Activated T-cell treated with anti-CD3 and anti-CD28 coated beads for 1 hour (primary cell): ENCODE data around the gene RCN1.
"Not testable (repeated sequence)": the region's sequence is repeated elsewhere in the genome, so short reads cannot be mapped to it uniquely, and the experiment has no call there.

Source experiments
- DNase-seq: peaks from one replicate; pipeline ENCODE4 v3.0.0-alpha.2; 2020; ENCODE audit warnings: low read depth

RCN1 gene

GRCh38 chr11:32113200-32113919 is 22.5 kb downstream of the RCN1 start:
- no peak for DNase-seq

- no peak for DNase-seq
Measured at GRCh38 chr11:32113920-32114203, 23.0 kb downstream of the RCN1 start.

- no peak for DNase-seq
Measured at GRCh38 chr11:32115446-32115845, 24.6 kb downstream of the RCN1 start.

GRCh38 chr11:32116668-32117067 is 25.8 kb downstream of the RCN1 start:
- no peak for DNase-seq

- DNase-seq = no peak
Measured at GRCh38 chr11:32118025-32118974, 27.4 kb downstream of the RCN1 start.

- DNase-seq = not testable (repeated sequence)
Measured at GRCh38 chr11:32119139-32119538, 28.3 kb downstream of the RCN1 start.

GRCh38 chr11:32121012-32121411 is 30.1 kb downstream of the RCN1 start:
- DNase-seq = no peak

- no peak for DNase-seq
Measured at GRCh38 chr11:32122200-32122599, 31.3 kb downstream of the RCN1 start.

GRCh38 chr11:32131321-32131720 is 40.4 kb downstream of the RCN1 start:
- DNase-seq = no peak

- DNase-seq = no peak
Measured at GRCh38 chr11:32136657-32137056, 45.8 kb downstream of the RCN1 start.

- DNase-seq = no peak
Measured at GRCh38 chr11:32137263-32137662, 46.4 kb downstream of the RCN1 start.

GRCh38 chr11:32137869-32138268 is 47.0 kb downstream of the RCN1 start:
- DNase-seq = no peak

GRCh38 chr11:32138902-32139301 is 48.0 kb downstream of the RCN1 start:
- no peak for DNase-seq

GRCh38 chr11:32139896-32140520 is 49.1 kb downstream of the RCN1 start:
- no peak for DNase-seq

GRCh38 chr11:32141745-32142546 is 51.1 kb downstream of the RCN1 start:
- no peak for DNase-seq

GRCh38 chr11:32143378-32143777 is 52.5 kb downstream of the RCN1 start:
- DNase-seq = no peak

GRCh38 chr11:32145282-32145681 is 54.4 kb downstream of the RCN1 start:
- no peak for DNase-seq

- DNase-seq = no peak
Measured at GRCh38 chr11:32148895-32149294, 58.0 kb downstream of the RCN1 start.

- no peak for DNase-seq
Measured at GRCh38 chr11:32149748-32150147, 58.9 kb downstream of the RCN1 start.

- DNase-seq = no peak
Measured at GRCh38 chr11:32151027-32151426, 60.2 kb downstream of the RCN1 start.

- DNase-seq = no peak
Measured at GRCh38 chr11:32152216-32152615, 61.3 kb downstream of the RCN1 start.

- no peak for DNase-seq
Measured at GRCh38 chr11:32152821-32153220, 61.9 kb downstream of the RCN1 start.
